CD4-positive, alpha-beta T cell treated with Interleukin-15 for 4 hours (primary cell): Measurements from ENCODE around the gene RPS8.
"Not testable (repeated sequence)": the region's sequence is repeated elsewhere in the genome, so short reads cannot be mapped to it uniquely, and the experiment has no call there.

Source experiments
- DNase-seq: peaks from one replicate; pipeline ENCODE4 v3.0.0-alpha.2; 2020; ENCODE audit warnings: low spot score

Gene RPS8

GRCh38 chr1:44803312-44804095 lies 28.2 kb downstream of the RPS8 start:
- no peak for DNase-seq

DNA sequence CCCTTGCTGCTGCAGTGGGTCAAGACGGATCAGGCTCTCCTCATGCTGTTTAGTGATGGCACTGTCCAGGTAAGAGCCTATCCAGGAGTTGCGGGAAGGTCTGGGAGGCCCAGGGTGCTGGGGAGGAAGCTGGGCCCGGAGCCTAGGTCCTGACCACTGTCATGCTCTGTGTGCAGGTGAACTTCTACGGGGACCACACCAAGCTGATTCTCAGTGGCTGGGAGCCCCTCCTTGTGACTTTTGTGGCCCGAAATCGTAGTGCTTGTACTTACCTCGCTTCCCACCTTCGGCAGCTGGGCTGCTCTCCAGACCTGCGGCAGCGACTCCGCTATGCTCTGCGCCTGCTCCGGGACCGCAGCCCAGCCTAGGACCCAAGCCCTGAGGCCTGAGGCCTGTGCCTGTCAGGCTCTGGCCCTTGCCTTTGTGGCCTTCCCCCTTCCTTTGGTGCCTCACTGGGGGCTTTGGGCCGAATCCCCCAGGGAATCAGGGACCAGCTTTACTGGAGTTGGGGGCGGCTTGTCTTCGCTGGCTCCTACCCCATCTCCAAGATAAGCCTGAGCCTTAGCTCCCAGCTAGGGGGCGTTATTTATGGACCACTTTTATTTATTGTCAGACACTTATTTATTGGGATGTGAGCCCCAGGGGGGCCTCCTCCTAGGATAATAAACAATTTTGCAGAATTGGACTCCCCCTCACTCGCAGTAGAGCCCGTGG lies 30.1 kb downstream of the RPS8 start:
- no peak for DNase-seq

DNA sequence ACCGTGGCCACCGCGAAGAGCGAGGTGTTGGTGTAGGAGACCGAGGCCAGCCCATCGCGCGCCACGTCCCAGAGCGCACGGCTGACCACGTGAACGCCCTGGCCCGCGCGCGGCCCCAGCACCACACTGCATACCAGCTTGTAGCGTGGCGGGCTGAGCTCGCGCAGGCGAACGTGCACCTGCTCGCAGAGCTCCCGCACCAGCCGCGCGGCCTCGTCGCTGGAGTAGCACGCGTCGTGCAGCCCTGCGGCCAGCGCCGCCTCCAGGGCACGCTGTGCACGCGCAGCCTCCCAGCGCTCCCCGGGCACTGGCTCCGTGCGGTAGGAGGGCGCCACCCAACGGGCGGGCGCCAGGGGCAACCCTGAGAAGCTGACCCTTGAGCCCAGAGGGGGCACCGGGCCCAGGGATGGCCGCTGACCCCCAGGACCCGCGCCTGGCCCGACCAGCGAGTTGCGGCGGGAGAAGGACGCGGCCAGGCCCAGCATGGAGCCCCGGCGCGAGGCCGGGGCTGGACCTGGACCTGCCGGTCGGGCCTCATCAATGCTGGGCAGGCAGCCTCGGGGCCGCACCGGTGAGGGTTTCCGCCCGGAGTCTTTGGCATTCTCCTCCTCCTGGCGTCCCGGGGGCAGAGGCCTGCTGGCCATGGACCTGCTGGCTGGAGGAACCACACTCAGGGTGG lies 30.8 kb downstream of the RPS8 start:
- no peak for DNase-seq

DNA sequence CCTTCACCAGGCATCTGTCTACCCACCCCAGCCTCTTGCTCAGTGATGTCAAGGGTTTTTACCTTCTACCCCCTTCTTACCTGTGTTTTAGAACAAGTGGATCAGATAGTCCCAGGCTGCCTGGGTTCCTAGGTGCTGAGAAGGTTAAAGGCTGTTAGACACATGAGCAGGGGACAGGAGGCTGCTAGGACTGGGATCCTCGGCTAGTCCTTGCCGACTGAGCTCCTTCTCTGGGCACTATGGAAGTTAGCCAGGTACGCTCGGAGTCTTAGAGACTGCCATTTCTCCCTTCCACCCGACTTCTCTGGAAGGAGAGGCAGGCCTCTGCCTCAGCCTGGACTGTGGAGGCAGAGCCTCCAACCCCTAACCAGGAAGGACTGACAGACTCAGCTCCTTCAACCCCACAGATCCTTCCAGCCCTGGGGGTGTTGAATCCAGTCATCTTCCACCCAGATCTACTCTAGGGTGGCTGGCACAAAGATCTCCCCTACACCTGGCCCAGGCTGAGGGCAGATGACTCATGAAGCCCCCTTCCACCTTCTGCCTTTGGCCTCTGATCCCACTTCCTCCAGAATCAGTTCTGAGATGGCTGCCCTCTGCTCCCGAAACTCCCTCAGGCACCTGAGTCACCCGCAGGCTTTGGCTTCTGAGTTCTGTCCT lies 31.5 kb downstream of the RPS8 start, which contains the start of gene DYNLT4:
TSS of gene DYNLT4 (minus strand) at position 648 of the 660 bp plus-strand sequence. CDS start 683 bp downstream, outside the sequence.
- DNase-seq = no peak

- DNase-seq = peak; percentile 96
Observed at GRCh38 chr1:44807364-44808062, 32.2 kb downstream of the RPS8 start.

GRCh38 chr1:44808063-44808937 lies 33.0 kb downstream of the RPS8 start, which contains the start of gene BTBD19:
BTBD19 (plus strand) TSS chr1:44808523; CDS start chr1:44808821, 298 bp downstream.
- no peak for DNase-seq

GRCh38 chr1:44808938-44809917 lies 33.9 kb downstream of the RPS8 start:
- DNase-seq = peak; percentile 93

DNA sequence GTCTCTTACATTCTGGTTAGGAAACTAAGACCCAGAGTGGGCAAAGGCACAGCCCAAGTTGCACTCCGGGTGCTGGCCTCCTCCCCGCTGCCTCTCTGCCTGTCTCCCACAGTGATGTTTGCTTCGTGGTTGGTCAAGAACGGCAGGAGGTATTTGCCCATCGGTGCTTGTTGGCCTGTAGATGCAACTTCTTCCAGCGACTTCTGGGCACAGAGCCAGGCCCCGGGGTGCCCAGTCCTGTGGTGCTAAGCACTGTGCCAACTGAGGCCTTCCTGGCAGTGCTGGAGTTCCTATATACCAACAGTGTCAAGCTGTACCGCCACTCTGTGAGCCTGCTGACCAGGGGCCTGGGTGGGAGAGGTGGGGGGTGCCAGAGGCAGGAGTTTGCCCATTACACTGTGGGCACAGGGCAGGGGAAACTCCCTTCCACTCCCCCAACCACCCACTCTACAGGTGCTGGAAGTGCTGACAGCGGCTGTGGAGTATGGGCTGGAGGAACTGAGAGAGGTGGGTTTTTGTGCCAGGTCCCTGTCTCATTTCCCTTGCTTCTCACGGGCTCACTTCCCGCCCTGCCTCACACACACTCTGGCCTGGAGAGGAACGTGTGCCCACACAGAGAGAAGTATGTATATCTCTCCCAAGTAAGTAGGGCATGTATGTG lies 34.9 kb downstream of the RPS8 start:
- DNase-seq = peak; percentile 34

DNA sequence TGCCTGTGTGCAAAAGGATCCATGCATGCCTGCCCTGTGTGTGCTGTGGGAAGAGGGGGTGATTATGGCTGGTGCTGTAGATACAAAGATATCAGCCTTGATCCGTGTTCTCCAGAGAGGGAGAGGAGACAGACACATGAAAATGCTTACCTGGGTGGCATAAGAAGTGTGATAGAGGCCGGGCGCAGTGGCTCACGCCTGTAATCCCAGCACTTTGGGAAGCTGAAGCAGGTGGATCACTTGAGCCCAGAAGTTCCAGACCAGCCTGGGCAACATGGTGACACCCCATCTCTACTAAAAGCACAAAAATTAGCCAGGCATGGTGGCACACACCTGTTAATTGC lies 35.4 kb downstream of the RPS8 start:
- not testable (repeated sequence) for DNase-seq

- DNase-seq = no peak
Observed at GRCh38 chr1:44811234-44811633, 35.9 kb downstream of the RPS8 start.

DNA sequence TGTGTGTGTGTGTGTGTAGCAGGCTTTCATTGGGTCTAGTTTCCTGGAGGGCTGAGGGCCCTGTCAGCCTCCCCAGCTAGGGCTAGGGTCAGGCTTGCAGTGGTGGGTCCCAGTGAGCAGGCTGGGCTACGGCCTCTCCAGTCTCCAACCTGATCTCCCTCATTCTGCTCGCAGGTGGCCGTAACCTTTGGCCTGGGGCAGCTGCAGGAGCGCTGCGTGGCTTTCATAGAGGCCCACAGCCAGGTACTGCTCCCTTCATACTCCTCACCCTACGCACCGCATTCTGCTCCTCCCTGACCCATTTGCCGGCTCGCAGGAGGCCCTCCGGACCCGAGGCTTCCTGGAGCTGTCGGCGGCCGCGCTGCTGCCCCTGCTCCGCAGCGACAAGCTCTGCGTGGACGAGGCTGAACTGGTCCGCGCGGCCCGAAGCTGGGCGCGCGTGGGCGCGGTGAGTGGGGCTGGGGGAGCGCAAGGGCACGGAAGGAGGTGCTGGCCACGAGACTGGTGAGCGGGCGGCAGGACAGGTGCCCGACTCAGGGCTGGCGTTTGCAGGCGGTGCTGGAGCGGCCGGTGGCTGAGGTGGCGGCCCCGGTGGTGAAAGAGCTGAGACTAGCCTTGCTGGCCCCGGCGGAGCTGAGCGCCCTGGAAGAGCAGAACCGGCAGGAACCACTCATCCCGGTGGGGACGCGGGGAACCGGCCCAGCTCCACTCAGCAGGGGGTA lies 37.6 kb downstream of the RPS8 start:
- DNase-seq = no peak

DNA sequence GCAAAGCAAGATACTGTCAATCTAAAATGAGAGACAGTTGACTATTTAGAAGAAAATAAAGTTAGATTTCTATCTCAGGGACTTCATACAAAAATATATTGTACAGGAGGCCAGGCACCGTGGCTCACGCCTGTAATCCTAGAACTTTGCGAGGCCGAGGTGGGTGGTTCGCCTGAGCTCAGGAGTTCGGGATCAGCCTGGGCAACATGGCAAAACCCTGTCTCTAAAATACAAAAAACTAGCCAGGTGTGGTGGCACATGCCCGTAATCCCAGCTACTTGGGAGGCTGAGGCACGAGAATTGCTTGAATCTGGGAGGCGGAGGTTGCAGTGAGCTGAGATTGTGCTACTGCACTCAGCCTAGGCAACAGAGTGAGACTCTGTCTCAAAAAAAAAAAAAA lies 40.6 kb downstream of the RPS8 start:
- not testable (repeated sequence) for DNase-seq

- DNase-seq = no peak
Observed at GRCh38 chr1:44817307-44817706, 42.0 kb downstream of the RPS8 start.

DNA sequence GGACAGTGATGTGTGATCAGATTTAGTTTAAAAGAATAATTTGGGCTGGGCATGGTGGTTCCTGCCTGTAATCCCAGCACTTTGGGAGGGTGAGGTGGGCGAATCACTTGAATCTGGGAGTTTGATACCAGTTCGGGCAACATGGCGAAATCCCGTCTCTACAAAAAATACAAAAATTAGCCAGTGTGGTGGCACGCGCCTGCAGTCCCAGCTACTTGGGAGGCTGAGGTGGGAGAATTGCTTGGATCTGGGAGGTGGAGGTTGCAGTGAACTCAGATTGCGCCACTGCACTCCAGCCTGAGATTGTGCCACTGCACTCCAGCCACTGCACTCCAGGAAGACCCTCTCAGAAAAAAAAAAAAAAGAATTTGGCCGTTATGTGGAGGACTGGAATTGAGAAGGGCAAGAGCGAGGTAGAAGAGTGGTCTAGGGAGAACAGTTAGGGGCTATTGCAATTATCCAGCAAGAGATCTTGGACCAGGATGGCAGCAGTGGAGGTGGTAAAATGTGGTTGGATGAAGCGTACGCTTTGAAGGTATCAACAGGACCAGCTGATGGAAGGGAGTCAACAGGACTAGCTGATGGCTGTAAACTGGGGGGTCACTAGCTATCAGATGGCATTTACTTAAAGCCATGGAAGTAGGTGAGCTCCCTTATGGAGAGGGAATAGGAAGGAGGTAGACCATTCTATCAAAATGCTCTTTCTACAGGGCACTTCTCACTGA lies 42.6 kb downstream of the RPS8 start:
- no peak for DNase-seq

GRCh38 chr1:44819196-44819607 lies 43.9 kb downstream of the RPS8 start:
- DNase-seq = no peak

GRCh38 chr1:44819608-44820327 lies 44.4 kb downstream of the RPS8 start:
- peak; percentile 77 for DNase-seq
